ENCODE data around the gene SYT9.

DNA sequence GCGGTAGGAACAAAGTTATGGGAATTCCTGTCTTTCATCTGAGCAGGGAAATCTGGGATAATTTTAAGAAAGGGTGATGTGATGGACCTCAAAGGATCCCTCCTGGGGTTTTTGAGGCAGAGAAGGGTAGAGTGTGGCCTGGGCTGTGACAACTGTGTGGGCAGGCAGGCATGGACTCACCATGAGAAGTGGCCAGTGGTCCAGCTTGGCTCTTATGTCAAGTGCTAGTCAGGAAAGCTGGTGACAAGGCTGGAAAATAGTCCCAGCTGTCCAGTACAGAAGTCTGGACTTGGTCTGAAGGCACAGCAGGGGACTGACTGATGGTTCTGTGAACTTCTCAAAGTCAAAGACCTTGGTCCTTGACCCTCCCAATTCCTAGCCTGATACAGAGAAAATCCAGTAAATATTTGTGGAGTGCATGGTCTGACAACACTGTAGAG is 263.8 kb downstream of the SYT9 start:
- TF ChIP-seq POLR2A (IDR thresholded peaks at IDR 0.05) (no peak), CTCF (IDR thresholded peaks at IDR 0.05) (no peak), POLR2AphosphoS5 (IDR thresholded peaks at IDR 0.05; ENCODE audit: insufficient read depth in 1 of 2, low read depth in 1 of 2) (no peak)

Measured in vagina (tissue), 2 donors.